KMS-11 (cell line): ENCODE measurements around the gene MAD2L2.

Source experiments
- H2AFZ ChIP-seq: fragments of 200-600 bp; sonication (generic); 2 replicates; pipeline ENCODE4 v1.6.1; 2016; ENCODE audit warnings: antibody characterized with exemption, mixed run types, low read depth
- H3K27ac ChIP-seq: fragments of 200-600 bp; sonication (generic); 2 replicates; pipeline ENCODE4 v1.6.1; 2016; ENCODE audit warnings: mild to moderate bottlenecking, mixed run types
- H3K27me3 ChIP-seq: fragments of 200-600 bp; sonication (generic); 2 replicates; pipeline ENCODE4 v1.6.1; 2017; ENCODE audit warnings: mild to moderate bottlenecking, low read depth, mixed run types, moderate library complexity; ENCODE audit not compliant: insufficient read depth
- H3K36me3 ChIP-seq: fragments of 200-600 bp; sonication (generic); 2 replicates; pipeline ENCODE4 v1.6.1; 2017; ENCODE audit warnings: mild to moderate bottlenecking, mixed run types; ENCODE audit not compliant: insufficient read depth
- H3K4me1 ChIP-seq: fragments of 200-600 bp; sonication (generic); 2 replicates; pipeline ENCODE4 v1.6.1; 2016; ENCODE audit warnings: mild to moderate bottlenecking, low read depth, mixed run types; ENCODE audit not compliant: poor library complexity, severe bottlenecking
- H3K4me2 ChIP-seq: fragments of 200-600 bp; sonication (generic); 2 replicates; pipeline ENCODE4 v1.7.0; 2016; ENCODE audit warnings: mild to moderate bottlenecking, mixed run types
- H3K4me3 ChIP-seq: fragments of 200-600 bp; sonication (generic); IDR thresholded peaks from 2 replicates; pipeline ENCODE4 v1.6.1; 2017; ENCODE audit warnings: low read depth, low read length, mixed read lengths; ENCODE audit not compliant: insufficient read depth
- H3K79me2 ChIP-seq: fragments of 200-600 bp; sonication (generic); 2 replicates; pipeline ENCODE4 v1.6.1; 2016; ENCODE audit warnings: low read depth, mixed run types; ENCODE audit not compliant: insufficient read depth
- H3K9ac ChIP-seq: fragments of 200-600 bp; sonication (generic); 2 replicates; pipeline ENCODE4 v1.6.1; 2016; ENCODE audit warnings: mild to moderate bottlenecking, mixed run types
- H4K20me1 ChIP-seq: fragments of 200-600 bp; sonication (generic); 2 replicates; pipeline ENCODE4 v1.6.1; 2016; ENCODE audit warnings: mild to moderate bottlenecking, mixed run types; ENCODE audit not compliant: insufficient read depth
- TF ChIP-seq, protein P1 (sequence below): fragments of 200-600 bp; sonication (generic); conservative IDR thresholded peaks from 2 replicates; pipeline ENCODE4 v1.6.1; 2017; ENCODE audit warnings: low read depth, mild to moderate bottlenecking, antibody characterized with exemption, low read length, moderate library complexity, mixed read lengths

The MAD2L2 gene

DNA sequence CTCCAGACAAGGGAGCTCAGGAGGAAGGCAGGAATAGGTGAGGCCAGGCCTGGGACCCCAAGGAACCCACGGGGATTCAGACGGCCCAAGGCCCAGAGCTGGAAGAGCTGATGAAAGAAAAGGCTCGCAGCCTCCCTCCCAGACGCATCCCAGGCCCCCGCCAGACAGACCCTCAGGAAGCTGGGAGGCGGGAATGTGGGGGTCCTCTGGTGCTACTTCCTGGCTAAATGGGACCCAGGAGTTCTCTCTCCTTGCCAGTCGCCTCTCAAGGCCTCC lies 27.1 kb downstream of the MAD2L2 start:
- Histone ChIP-seq H3K4me1 (peaks cover 8% of the 10 kb centered on the region), H2AFZ (no peak overlapping the region), H3K4me3 (no peak overlapping the region), H3K79me2 (no peaks in the 10 kb centered on the region), H4K20me1 (no peaks in the 10 kb centered on the region), H3K27ac (no peak overlapping the region), H3K36me3 (no peaks in the 10 kb centered on the region), H3K4me2 (no peak overlapping the region), H3K9ac (no peak overlapping the region), H3K27me3 (no peaks in the 10 kb centered on the region)
- TF ChIP-seq, protein P1, sequence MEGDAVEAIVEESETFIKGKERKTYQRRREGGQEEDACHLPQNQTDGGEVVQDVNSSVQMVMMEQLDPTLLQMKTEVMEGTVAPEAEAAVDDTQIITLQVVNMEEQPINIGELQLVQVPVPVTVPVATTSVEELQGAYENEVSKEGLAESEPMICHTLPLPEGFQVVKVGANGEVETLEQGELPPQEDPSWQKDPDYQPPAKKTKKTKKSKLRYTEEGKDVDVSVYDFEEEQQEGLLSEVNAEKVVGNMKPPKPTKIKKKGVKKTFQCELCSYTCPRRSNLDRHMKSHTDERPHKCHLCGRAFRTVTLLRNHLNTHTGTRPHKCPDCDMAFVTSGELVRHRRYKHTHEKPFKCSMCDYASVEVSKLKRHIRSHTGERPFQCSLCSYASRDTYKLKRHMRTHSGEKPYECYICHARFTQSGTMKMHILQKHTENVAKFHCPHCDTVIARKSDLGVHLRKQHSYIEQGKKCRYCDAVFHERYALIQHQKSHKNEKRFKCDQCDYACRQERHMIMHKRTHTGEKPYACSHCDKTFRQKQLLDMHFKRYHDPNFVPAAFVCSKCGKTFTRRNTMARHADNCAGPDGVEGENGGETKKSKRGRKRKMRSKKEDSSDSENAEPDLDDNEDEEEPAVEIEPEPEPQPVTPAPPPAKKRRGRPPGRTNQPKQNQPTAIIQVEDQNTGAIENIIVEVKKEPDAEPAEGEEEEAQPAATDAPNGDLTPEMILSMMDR, result no peak

DNA sequence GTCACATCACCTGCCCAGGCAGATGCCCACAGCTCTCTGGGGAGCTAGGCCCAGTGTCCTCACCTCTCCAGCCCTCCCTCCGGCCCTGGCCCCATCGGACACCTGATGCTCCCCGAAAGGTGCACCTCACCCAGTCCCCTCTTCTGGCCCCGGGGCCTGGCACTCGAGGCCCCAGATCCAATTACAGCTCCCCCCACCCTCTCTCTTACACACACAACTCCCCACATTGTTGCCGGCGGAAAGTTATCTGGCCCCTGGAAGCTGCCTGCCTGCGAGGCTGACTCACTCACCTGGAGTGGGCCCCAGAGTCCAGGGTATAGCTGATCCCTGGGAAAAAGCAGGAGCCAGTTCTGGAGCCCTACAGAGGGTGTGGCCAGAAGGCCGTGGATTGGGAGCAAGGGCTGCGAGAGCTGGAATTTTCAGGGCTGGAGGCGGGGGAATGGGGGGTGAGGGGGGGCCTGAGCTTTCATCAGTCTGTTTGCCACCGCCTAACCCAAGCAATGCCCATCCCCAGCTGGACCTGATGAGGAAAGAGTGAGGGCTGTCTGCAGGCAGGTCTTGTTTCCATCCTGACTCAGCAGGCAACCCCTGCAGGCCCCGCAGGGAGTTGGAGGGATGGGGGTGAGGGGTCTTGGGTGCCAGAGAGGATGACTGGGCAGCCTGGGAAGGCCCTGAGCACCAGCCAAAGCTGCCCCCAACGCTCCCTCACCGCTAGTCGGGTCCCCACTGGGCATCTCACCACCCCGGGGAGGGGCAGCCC lies 27.7 kb downstream of the MAD2L2 start:
- no peaks in the 10 kb centered on the region for H3K27me3 ChIP-seq
- H3K36me3 ChIP-seq, result no peaks in the 10 kb centered on the region
- H3K79me2 ChIP-seq, result no peaks in the 10 kb centered on the region
- H3K27ac ChIP-seq, result no peak overlapping the region
- TF ChIP-seq, protein P1, result no peak
- no peak overlapping the region for H2AFZ ChIP-seq
- H3K4me2 ChIP-seq, result no peak overlapping the region
- H3K4me3 ChIP-seq, result no peak overlapping the region
- H3K9ac ChIP-seq, result no peak overlapping the region
- H4K20me1 ChIP-seq, result no peaks in the 10 kb centered on the region
- H3K4me1 ChIP-seq, result peaks cover 8% of the 10 kb centered on the region

DNA sequence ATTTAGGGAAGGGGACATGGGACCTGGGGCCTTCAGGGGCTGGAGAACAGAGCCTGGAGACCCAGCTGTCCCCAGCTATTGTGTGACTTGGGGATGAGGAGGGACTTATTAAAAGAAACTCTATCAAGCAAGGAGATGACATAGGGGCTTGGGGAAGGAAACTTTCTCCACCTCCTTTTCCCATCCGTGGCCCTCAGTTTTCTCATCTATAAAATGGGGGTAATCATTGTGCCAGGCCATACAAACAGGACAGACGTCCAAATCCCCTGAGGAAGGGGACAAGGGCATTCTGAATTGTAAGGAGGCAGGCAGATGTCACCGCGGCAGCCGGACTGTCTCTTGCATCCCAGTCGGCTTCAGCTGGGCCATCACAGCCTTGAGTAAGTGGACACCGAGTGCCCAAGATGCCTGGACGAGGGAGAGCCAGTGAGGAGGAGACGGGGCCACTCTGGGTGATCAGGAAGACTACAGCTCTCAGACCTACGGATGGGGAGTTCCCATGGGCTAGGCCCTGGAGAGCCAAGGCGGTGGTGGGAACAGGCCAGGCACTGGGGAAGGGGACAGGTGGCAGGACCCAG lies 28.7 kb downstream of the MAD2L2 start:
- Histone ChIP-seq H3K27me3 (no peaks in the 10 kb centered on the region), H4K20me1 (no peaks in the 10 kb centered on the region), H3K27ac (no peak overlapping the region), H3K4me3 (no peak overlapping the region), H2AFZ (no peak overlapping the region), H3K4me2 (no peak overlapping the region), H3K79me2 (no peaks in the 10 kb centered on the region), H3K4me1 (peaks cover 8% of the 10 kb centered on the region), H3K36me3 (no peaks in the 10 kb centered on the region), H3K9ac (no peak overlapping the region)
- TF ChIP-seq, protein P1, result no peak

DNA sequence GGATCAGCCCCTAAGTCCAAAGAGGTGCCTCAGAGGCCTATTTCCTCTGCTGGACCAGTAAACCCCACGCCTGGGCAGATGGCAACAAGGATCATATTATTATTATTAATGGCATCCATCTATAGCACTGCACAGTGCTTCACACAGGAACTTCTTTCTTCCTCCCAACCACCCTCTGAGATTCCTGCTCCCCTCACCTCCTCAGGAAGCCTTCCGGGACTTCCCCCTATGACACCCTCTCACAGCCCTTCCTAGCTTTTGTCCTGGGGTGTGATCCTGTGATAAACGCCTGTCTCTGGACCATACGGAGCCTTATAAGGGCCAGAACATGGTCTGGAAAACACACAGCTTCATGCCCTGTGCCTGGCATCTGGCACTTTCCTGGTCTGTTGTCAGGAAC lies 29.9 kb downstream of the MAD2L2 start:
- no peaks in the 10 kb centered on the region for H3K36me3 ChIP-seq
- H3K4me1 ChIP-seq, result peaks cover 8% of the 10 kb centered on the region
- H3K27me3 ChIP-seq, result no peaks in the 10 kb centered on the region
- H2AFZ ChIP-seq, result peak overlapping the region; percentile 89; the same call in 1 of the 2 replicates
- H3K4me3 ChIP-seq, result no peak overlapping the region
- TF ChIP-seq, protein P1, result no peak
- H3K79me2 ChIP-seq, result no peaks in the 10 kb centered on the region
- no peak overlapping the region for H3K27ac ChIP-seq
- H3K9ac ChIP-seq, result 0 out of 2 replicates have a peak overlapping the region, but pooled peaks have one; percentile 25
- H3K4me2 ChIP-seq, result peak overlapping the region; percentile 85
- no peaks in the 10 kb centered on the region for H4K20me1 ChIP-seq
